ENCODE data around the gene SMARCB1. TPM values are rescaled to one million over a fixed set of nuclear protein-coding genes. Genes with fewer than 3 reads are reported as not detected.

SMARCB1 gene
- total RNA-seq, 2 experiments from 2014 or later = 91.4 to 92.6 TPM

DNA sequence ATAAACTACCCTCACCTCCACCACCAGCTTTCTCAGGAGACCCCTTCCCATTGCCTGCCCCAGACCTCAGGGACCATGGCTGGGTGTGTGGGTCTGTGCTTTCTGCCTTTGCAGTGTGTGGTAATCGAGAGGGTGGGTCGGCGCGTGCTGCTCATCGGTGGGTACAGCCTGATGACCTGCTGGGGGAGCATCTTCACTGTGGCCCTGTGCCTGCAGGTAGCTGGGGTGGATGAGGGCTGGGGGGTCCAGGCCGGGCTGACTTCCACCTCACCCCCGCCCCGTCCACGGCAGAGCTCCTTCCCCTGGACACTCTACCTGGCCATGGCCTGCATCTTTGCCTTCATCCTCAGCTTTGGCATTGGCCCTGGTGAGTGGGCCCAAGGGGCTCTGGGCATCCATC lies 96.9 kb downstream of the SMARCB1 start:
- ChIA-PET CTCF (interaction anchor here (1.4 to 4.1 kb wide), 3 partner anchors 10 to 34 kb away, joined by 4 to 23 read pairs (median 4); partner anchors contain the start of gene MIF), POLR2A (no interaction called here)
- Mint-ChIP-seq H3K4me3 (no peak overlapping the region), H3K36me3 (ENCODE audit: low read depth) (no peaks in the 10 kb centered on the region), H3K27ac (no peak overlapping the region), H3K27me3 (no peaks in the 10 kb centered on the region), H3K4me1 (no peaks in the 10 kb centered on the region), H3K9me3 (no peaks in the 10 kb centered on the region)
- DNase-seq = no peak

DNA sequence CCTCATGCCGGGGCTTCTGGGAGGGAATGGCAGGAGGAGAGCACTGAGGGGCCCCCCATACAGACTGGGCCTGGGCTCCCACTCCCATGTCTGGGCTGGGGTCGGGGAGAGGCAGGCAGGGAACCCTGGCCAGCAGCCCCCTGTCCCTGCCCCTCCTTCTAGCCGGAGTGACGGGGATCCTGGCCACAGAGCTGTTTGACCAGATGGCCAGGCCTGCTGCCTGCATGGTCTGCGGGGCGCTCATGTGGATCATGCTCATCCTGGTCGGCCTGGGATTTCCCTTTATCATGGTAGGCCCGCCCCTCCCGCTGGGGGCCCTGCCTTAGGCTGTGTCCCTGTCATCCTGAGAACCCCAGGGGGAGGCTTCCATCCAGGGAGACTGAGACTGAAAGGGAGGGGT lies 97.4 kb downstream of the SMARCB1 start:
- no peaks in the 10 kb centered on the region for H3K9me3 Mint-ChIP-seq
- no peak overlapping the region for H3K27ac Mint-ChIP-seq
- CTCF ChIA-PET = interaction anchor here (1.9 to 4.1 kb wide), 2 partner anchors 10 to 19 kb away, joined by 4 to 23 read pairs; partner anchors contain the start of gene MIF
- no peak for DNase-seq
- no peaks in the 10 kb centered on the region for H3K36me3 Mint-ChIP-seq (ENCODE audit: low read depth)
- no peaks in the 10 kb centered on the region for H3K27me3 Mint-ChIP-seq
- no peak overlapping the region for H3K4me3 Mint-ChIP-seq
- POLR2A ChIA-PET = no interaction called here
- no peaks in the 10 kb centered on the region for H3K4me1 Mint-ChIP-seq

Other genes starting within 250 kb of the SMARCB1 start
- not detected for gene IGLL1, start 206.7 kb upstream of the SMARCB1 start, total RNA-seq
- gene DRICH1, start 154.6 kb upstream of the SMARCB1 start, total RNA-seq = 1 to 10 TPM; 1.2 to 1.8 TPM
- 10 to 100 TPM; 29.1 to 30.1 TPM for gene RGL4, start 96.0 kb upstream of the SMARCB1 start, total RNA-seq
- gene ZNF70, start 35.9 kb upstream of the SMARCB1 start, total RNA-seq = 1 to 10 TPM; 1.9 to 2.0 TPM
- gene VPREB3, start 32.5 kb upstream of the SMARCB1 start, total RNA-seq = not detected
- gene C22orf15, start 24.0 kb upstream of the SMARCB1 start, total RNA-seq = 1 to 10 TPM in 1 of 2 experiments, under 1 TPM in 1; 0.99 to 1.3 TPM
- 10 to 100 TPM; 44.6 to 55.4 TPM for gene CHCHD10, start 19.0 kb upstream of the SMARCB1 start, total RNA-seq
- gene MMP11, start 14.1 kb upstream of the SMARCB1 start, total RNA-seq = under 1 TPM; 0.27 to 0.50 TPM
- gene DERL3, start 52.0 kb downstream of the SMARCB1 start, total RNA-seq = 1 to 10 TPM; 9.0 to 9.9 TPM
- 1 to 10 TPM; 7.8 to 8.8 TPM for gene SLC2A11, start 70.9 kb downstream of the SMARCB1 start, total RNA-seq
- 100 to 1,000 TPM; 716 to 730 TPM for gene MIF, start 107.4 kb downstream of the SMARCB1 start, total RNA-seq
- gene GSTT2B, start 174.2 kb downstream of the SMARCB1 start, total RNA-seq = not detected
- 1 to 10 TPM; 3.3 to 3.4 TPM for gene DDTL, start 179.9 kb downstream of the SMARCB1 start, total RNA-seq
- gene DDT, start 187.5 kb downstream of the SMARCB1 start, total RNA-seq = 100 to 1,000 TPM; 117 to 129 TPM
- gene GSTT2, start 193.2 kb downstream of the SMARCB1 start, total RNA-seq = not detected
- gene GSTT4, start 218.5 kb downstream of the SMARCB1 start, total RNA-seq = not detected
- 100 to 1,000 TPM; 112 to 124 TPM for gene CABIN1, start 224.3 kb downstream of the SMARCB1 start, total RNA-seq